Right lobe of liver (tissue), 4 donors: ENCODE results near the gene CARS1.
"Not testable (repeated sequence)": the region's sequence is repeated elsewhere in the genome, so short reads cannot be mapped to it uniquely, and the experiment has no call there.

Experiments used
- CTCF ChIP-seq, 4 donors: fragments of 200-600 bp in 3 of 4; fragments of 450-650 bp in 1 of 4; IDR thresholded peaks; one replicate each; pipeline versions ENCODE4 v1.5.1 to v1.8.0; 2016 to 2022; ENCODE audit warnings: antibody characterized with exemption in 4 of 4, mild to moderate bottlenecking in 2 of 4
- POLR2A ChIP-seq: fragments of 450-650 bp; IDR thresholded peaks from one replicate; pipeline ENCODE4 v1.6.1; 2017; ENCODE audit warnings: antibody characterized with exemption, mild to moderate bottlenecking
- donor health status: DM: no; HTN: no; CAD: no.
- donor health status: DM: no; HTN: no; CAD: no.
- donor health status: DM: no; HTN: yes; CAD: no.

- not testable (repeated sequence) for TF ChIP-seq CTCF (IDR thresholded peaks at IDR 0.05); POLR2A
Observed at GRCh38 chr11:3066308-3066707, 9.1 kb upstream of the CARS1 start.
